ENCODE measurements around the gene OR14A2.
"Not testable (repeated sequence)": the region's sequence is repeated elsewhere in the genome, so short reads cannot be mapped to it uniquely, and the experiment has no call there.

Gene OR14A2

GRCh38 chr1:247748041-247748440, at the start of gene OR14A2:
TSS of gene OR14A2 (minus strand) at chr1:247748141.
- DNase-seq, result no peak

GRCh38 chr1:247797518-247797917, 49.6 kb upstream of the OR14A2 start:
- DNase-seq, result no peak

- DNase-seq, result no peak
Measured at GRCh38 chr1:247769603-247770002, 21.7 kb upstream of the OR14A2 start.

GRCh38 chr1:247760456-247760855, 12.5 kb upstream of the OR14A2 start, which contains the start of gene OR1C1:
TSS of gene OR1C1 (minus strand) at chr1:247760556. CDS start at chr1:247758406, 2,150 bp downstream.
- no peak for DNase-seq

- not testable (repeated sequence) for DNase-seq
Measured at GRCh38 chr1:247754311-247754710, 6.4 kb upstream of the OR14A2 start.

- no peak for DNase-seq
Measured at GRCh38 chr1:247749870-247750269, 1.9 kb upstream of the OR14A2 start.

- DNase-seq, result no peak
Measured at GRCh38 chr1:247747616-247748015, 325 bp downstream of the OR14A2 start.

- DNase-seq, result no peak
Measured at GRCh38 chr1:247746391-247746935, 1.5 kb downstream of the OR14A2 start.

GRCh38 chr1:247742215-247742760, 5.7 kb downstream of the OR14A2 start:
- not testable (repeated sequence) for DNase-seq

GRCh38 chr1:247741756-247742155, 6.2 kb downstream of the OR14A2 start:
- no peak for DNase-seq

GRCh38 chr1:247740721-247741120, 7.2 kb downstream of the OR14A2 start:
- no peak for DNase-seq

- no peak for DNase-seq
Measured at GRCh38 chr1:247738315-247738714, 9.6 kb downstream of the OR14A2 start, which contains the start of gene OR14K1. TSS of gene OR14K1 (plus strand) at chr1:247738615. CDS start at chr1:247738615, 0 bp downstream.

- DNase-seq, result no peak
Measured at GRCh38 chr1:247721222-247721621, 26.7 kb downstream of the OR14A2 start.

GRCh38 chr1:247716546-247716945, 31.4 kb downstream of the OR14A2 start, which contains the start of gene OR6F1:
TSS of gene OR6F1 (minus strand) at chr1:247716646. CDS start at chr1:247712755, 3,891 bp downstream.
- no peak for DNase-seq

- no peak for DNase-seq
Measured at GRCh38 chr1:247713753-247714152, 34.2 kb downstream of the OR14A2 start.

- DNase-seq, result not testable (repeated sequence)
Measured at GRCh38 chr1:247710681-247711080, 37.3 kb downstream of the OR14A2 start.

- DNase-seq, result no peak
Measured at GRCh38 chr1:247701338-247701737, 46.6 kb downstream of the OR14A2 start.

GRCh38 chr1:247681288-247681897, 66.5 kb downstream of the OR14A2 start:
- peak; percentile 47 to 82 for DNase-seq

GRCh38 chr1:247680171-247680570, 67.8 kb downstream of the OR14A2 start:
- no peak for DNase-seq

- DNase-seq, result no peak
Measured at GRCh38 chr1:247679639-247680038, 68.3 kb downstream of the OR14A2 start, which contains the start of gene OR13G1. TSS of gene OR13G1 (minus strand) at chr1:247679739. CDS start at chr1:247673041, 6,698 bp downstream.
